Activated CD8-positive, alpha-beta memory T cell treated with anti-CD3 and anti-CD28 coated beads for 48 hours (primary cell): ENCODE data around the gene BCAP31.
"Not testable (repeated sequence)": the region's sequence is repeated elsewhere in the genome, so short reads cannot be mapped to it uniquely, and the experiment has no call there.

Experiments used
- DNase-seq, 3 experiments: peaks; one replicate each; pipeline ENCODE4 v3.0.0-alpha.2; 2020; ENCODE audit warnings: low read depth in 2 of 3, low spot score in 2 of 3

The BCAP31 gene

DNA sequence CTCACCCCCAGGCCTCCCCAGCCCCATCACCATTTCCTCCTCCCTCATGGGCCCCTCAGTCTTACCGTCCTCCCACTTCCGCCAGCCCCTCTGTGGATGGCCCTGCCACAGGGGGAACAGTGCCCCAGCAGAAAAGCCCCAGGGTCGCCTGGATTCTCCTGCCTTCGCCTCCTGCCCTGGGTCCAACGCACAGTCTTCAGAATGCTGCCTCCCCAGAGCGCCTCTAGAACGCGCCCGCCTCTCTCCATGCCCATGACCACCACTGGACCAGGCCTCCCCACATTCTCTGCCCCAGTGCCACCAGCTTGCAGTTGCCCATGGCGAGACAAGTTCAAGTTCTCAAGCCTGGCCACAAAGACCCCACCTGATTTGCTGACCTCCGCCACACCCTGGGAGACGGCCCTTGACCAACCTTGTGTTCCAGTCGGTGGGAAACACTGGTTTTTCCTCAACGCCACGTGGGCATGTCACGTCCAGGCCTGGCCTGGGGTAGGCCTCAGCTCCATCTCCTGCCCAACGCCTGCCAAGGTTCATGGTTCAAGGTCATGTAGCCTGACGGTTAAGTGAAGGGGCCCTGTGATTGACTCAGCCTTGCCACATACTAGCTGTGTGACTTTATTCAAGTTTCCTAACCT lies 39.2 kb upstream of the BCAP31 start:
- DNase-seq = no peak

DNA sequence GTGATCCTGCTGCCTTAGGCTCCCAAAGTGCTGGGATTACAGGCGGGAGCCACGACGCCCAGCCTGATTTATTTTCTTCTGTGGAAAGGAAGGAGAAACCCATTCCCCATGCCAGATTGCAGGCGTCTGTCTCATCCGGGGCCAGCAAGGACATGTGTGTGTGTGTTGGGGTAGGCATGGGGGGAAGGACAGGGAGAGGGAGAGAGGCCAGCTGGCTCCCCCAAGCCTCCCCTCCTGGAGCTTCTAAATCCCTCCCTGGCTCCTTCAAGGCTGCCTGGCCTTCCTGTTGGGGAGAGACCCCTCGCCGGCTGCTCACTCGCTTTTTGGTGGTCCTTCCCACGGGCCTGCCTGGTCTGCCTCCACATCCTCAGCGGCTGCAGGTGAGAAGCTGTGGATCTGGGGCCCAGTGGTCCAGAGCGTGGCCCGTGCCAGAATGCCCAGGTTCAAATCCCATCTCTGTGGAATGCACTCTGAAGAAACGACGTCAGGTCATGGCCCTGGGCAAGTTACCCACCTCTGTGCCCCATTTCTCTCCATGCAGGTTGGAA lies 38.5 kb upstream of the BCAP31 start:
- no peak for DNase-seq

DNA sequence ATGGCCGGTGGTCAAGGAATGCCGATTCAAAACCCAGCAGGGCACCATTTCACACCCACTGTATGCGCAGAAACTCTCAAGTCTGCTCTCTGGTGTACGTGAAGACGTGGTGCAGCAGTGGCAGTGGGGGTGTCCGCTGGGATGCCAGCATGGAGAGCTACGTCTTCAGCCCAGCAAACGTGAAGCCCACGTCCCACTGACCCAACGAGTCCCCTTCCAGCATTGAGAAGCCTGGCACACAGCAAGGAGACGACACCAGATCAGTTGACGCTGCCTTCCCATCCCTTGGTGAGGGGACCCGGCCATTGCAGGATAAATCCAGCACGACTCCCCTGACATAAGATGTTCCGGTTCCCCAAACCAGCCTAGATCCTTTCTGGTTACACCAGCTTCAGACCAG lies 37.7 kb upstream of the BCAP31 start:
- no peak for DNase-seq

DNA sequence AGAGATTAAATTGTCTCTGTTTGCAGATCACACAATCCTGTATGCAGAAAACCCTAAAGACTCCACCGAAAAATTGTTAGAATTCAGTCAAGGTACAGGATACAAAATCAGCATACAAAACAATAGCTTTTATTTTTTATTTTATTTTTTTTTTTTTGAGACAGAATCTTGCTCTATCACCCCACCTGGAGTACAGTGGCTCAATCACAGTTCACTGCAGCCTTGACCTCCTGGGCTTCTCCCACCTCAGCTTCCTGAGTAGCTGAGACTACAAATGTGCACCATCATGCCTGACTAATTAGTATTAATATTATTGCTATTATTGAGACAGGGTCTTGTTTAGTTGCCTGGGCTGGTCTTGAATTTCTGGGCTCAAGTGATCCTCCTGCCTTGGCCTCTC lies 30.9 kb upstream of the BCAP31 start:
- no peak for DNase-seq

DNA sequence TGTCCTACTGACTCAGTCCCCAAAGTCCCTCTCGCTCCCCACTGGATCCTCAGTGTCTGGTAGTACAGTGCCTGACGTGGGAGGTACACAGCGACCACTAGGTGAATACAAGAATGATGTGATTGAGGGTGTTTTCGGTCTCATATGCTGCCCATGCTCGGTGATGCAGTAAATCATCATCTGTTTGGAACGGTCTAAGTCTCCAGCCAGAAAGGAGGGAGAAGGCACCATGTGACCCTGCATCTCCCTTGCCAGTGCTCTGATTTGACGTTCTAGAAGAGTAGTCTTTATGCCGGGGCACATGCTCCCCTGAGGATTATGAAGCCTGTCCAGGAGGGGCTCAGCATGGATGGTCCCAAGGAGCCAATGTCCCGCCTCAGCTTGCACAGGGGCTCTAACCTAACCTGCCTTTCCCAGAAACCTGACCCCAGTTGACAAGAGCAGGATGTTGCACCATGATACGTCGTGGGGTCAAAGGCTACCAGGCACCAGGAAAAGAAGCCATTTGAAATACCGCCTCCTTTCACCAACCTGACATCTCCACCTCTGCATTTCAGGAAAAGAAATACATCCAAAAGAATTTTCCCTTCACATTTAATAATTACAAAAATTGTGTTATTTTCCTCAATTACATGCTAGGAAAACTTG lies 26.1 kb upstream of the BCAP31 start:
- DNase-seq = no peak

DNA sequence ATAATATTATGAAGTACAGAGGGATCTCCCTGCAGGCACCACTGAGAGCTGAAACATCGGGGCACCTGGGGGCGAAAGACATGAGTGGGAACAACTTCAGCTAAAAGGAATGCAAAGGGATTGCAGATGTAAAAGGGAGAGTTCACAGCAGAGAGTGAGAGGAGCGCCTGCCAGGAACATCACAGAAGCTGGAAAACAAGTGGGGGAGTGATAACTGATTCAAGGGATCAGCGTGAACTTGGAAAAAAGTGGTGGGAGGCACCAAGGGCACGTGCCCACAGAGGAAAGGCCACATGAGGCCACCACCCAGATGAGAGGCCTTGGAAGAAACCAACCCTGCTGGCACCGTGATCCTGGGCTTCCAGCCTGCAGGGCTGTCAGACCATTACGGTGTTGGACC lies 24.8 kb upstream of the BCAP31 start:
- not testable (repeated sequence) for DNase-seq

DNA sequence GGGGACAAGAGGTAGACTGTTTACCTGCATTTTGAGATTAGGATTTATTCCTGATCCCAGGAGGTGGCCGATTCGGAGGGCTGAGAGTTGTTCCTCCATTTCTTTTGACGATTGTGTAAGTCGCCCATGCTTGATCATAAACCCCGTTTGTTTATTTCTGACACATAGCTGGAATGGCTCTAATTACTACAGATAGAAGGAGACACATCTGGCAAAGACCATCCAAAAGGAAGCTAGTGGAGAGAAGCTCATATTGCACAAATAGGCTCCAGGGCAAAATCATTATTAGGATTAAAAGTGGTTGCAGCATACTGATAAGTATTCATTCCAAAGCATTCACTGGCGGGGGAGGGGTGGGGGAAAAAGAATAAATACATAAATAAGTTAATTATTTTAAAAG lies 22.8 kb upstream of the BCAP31 start:
- DNase-seq = not testable (repeated sequence)

DNA sequence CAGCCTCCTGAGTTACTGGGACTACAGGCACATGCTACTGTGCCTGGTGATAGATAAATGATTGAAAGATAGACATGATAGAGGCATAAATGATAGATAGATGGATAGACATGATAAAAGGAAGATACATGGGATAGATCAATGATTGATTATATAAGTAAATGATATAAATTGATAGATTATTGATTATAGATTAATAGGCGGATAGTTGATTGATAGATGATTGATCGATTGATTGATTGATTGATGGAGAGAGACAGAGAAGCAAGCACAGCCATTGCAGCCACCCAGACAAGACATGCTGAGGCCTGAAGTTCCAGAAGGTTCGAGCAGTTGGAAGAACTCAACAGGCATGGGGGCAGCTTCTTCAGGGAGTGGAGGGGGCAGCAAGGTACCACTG lies 22.2 kb upstream of the BCAP31 start:
- DNase-seq = no peak

DNA sequence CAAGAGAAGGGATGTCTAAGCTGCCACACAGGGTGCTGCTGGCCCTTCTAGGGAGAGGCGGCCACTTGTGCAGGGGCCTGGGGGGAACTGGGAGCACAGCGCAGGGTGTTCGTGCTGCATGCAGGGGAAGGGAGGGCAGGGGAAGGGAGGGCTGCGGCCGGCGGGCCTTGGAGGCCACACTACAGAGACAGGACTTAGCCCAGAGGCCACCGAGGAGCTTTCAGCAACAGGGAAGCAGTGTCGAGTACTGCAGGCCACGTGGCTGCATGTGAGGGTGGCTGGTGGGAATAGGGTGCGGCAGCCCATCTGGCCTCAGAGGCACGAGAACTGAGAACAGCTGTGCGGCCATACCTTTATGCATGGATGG lies 20.9 kb upstream of the BCAP31 start:
- DNase-seq = not testable (repeated sequence)

DNA sequence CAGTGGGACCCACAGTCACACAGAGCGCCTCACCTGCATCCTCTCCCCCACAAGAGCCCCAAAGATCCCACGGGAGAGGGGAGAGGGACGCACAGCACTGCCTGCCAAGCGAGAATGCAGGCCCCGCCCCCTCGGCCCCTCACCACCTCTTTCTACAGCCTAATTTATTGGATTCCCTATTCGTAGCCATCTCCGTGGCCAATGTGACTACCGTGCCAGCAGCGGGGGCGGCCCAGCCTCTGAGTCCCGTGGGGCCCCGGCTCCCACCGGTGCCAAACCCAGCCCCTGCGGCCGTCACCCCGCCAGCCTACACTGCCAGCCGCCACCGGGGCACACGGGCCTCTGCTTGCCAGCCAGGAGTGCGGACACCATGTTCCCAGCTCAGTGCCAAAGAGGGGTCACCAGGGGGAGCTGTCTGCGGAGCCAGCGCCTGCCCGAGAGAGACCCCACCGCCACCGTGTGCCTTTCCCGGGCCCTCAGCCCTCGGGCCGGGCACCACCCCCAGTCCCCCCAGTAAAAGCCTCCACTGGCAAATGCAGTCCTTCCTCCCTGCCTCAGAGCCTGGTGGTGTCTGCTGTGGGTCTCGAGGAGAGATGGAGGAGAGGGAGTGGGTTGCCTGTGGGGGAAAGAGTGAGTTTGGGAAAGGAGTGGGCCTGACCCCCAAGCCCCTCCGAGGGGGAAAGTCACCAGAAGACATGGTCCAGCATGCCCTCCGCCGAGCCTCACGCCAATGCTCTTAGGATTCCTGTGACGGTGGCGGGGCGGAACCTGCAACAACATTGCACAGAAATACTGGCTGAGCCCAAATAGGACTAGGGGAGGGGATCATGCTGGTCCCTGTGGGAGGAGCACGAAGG lies 20.3 kb upstream of the BCAP31 start:
- no peak for DNase-seq

DNA sequence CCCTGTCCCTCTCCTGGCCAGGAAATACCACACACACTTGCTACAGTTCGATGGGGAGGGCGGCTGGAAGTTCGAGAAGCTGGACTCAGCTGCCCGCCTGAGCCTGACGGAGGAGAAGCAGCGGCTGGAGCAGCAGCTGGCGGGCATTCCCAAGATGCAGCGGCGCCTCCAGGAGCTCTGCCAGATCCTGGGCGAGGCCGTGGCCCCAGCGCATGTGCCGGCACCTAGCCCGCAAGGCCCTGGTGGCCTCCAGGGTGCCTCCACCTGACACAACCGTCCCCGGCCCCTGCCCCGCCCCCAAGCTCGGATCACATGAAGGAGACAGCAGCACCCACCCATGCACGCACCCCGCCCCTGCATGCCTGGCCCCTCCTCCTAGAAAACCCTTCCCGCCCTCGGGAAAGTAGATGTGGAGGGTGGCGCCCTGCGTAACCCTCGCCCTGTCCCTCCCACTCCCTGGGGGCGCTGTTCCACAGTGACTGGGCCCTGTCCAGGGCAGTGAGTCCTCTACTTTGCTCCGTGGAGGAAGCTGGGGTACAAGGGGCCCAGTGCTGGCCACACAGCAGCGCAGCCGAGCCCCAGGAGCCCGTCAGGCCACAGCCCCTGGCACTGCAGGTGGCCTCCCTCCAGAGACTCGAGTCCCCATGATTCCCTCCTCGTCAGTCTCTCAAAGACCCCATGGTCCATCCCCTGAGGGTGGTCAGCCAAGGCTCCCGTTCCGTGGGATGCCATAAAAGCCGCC lies 19.5 kb upstream of the BCAP31 start:
- not testable (repeated sequence) for DNase-seq

DNA sequence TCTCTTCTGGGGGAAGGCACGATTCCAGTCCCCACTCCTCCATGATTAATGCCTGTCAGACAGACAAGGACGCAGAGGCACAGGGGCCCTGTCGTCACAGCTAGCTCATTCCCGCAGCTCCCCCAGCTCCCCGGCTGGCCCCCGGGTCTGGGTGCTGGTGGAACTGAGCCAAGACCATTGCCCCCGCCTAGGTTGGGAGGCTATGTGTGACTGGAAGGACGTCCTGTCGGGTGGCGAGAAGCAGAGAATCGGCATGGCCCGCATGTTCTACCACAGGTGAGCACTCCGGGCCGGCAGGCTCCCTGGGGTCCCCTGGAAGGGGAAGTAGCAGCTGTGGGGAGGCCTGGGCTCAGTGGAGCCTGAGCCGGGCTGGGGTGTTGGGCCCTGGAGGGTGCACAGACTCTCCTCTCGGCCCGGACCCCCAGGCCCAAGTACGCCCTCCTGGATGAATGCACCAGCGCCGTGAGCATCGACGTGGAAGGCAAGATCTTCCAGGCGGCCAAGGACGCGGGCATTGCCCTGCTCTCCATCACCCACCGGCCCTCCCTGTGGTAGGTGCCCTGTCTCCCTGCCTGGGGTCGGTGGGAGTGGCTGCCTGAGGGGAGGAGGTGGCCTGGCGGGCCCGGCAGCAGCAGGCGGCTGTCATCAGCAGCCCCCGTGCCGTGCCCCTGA lies 18.7 kb upstream of the BCAP31 start:
- not testable (repeated sequence) for DNase-seq

DNA sequence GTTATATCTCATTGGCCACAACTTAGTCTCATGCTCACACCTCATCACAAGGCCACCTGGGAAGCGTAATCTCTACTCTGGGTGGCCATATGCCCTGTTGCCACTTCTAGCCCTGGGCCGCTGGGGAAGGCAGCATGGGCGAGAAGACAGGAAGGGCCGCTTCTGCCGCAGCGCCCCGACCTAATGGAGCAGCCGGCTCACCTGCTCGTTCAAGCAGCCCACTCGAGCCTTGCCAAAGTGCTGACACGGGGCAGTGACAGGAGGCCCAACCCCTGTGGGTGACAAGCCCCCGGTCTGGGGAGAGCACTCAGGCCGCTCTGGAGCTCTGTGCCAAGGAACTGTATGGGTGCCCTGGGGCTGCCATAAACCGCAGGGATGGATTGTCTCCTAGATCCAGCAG lies 17.9 kb upstream of the BCAP31 start:
- not testable (repeated sequence) for DNase-seq

DNA sequence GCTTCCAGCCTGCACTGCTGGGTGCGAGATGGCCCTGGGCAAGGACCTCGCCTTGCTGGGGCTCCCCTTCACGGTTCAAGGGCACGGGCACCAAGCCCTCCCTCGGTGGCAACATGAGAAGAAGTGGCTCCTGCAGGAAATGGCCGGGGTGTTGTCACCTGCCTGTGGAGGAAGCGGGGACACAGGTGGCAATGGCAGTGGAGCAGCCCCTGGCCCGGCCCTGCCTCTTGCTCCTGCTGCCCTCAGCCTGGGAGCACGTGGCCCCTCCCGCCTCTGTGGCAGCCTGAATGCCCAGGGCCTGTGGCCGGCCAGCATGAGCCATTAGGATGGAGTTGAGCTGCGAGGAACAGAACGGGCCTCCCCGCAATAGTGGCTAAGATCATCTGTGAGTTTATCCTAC lies 17.3 kb upstream of the BCAP31 start:
- DNase-seq = no peak

DNA sequence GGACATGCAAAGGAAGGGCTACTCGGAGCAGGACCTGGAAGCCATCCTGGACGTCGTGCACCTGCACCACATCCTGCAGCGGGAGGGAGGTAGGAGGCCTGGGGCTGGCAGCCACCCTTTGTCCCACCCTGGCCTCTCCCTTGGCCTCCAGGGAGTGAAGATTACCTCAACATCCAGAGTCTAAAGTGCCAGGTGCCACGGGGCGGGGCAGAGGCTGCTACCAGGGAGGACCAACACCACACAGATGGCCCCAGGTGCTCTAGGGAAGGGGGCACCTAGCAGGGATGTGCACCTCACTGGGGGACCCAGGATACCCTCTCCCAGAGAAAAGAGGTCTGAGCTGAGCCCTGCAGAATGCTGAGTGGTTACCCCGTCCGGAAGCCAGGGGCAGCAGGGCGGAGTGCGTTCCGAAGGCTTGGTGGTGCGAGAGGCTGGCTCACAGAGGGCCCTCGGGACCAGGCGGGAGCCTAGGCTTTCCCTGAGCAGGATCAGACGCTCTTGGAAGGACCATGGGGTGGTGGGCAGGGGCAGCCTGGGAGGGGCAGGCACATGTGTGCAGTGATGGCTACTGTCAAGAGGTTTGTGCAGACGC lies 16.5 kb upstream of the BCAP31 start:
- no peak for DNase-seq

DNA sequence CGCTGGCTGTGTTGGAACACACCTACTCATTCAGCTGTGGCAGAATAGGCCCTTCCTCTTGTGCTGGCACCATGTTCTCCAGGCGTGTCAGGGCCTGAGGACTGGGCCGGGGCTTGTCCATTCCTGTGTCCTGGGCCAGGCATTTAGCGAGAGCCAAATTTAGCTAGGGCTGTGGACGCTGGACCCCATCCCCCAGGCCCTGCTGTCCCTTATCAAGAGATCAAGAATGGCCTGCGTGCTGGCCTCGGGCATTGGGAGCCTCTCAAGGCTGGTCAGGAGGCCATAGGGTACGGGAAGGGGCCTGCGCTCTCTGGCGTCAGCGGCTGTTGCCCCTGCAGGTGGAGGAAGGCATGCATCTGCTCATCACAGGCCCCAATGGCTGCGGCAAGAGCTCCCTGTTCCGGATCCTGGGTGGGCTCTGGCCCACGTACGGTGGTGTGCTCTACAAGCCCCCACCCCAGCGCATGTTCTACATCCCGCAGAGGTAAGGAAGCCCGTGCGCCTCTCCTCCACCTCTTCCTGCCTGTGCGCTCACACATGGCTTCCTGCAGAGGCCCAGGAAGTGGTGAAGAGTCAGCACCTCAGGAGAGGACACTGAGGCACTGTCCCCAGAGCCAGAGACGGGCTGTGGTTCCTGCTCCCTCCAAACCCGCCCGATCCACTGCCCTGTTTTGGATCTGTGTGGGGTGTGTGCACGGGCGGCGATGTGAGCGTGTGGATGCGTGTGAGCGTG lies 15.7 kb upstream of the BCAP31 start:
- no peak for DNase-seq

DNA sequence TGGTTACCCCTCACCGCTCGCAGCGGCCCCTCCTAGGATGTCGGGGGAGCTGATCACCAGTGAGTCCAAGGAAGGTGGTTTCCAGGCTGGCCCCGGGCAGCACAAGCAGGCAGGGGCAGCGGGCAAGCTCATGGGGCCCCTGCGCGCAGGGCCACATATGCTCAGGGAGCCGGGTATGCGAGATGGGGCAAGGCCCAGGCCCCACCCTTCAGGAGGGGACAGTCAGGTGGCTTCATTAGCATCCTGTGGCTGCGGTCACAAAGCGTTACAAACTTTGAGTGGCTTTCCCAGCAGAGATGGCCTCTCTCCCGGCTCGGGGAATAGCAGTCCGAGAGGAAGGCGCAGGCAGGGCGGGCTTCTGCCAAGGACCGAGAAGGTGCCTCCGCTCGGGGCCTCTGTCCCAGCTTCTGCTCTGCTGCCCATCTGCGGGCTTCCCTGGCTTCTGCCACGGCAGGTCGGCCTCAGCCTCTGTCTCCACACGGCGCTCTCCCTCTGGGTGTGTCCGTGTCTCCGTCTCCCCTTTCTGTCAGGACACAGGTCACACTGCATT lies 13.9 kb upstream of the BCAP31 start:
- no peak for DNase-seq

DNA sequence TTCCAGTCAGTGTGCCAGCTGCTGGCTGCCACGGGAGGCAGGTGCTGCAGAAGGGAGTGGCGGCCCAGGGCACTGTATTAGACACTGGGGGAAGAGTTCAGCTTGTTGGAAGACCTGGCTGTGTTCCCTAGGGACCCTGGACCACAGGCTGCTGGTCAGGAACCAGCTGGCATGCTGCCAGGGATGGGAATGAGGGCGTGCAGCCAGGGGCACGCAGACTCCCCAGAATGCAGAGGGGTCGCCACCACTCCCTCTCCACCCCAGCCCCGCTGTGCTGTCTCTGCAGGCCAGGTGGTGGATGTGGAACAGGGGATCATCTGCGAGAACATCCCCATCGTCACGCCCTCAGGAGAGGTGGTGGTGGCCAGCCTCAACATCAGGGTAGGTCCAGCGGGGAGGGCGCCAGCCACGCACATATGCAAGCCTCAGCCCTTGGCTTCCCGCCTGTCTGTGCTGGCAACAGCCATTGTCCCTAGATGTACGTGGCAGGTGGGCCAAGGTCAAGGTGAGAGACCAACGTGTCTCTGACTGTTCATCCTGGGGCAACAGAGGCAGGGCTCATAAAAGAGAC lies 12.8 kb upstream of the BCAP31 start:
- DNase-seq = no peak
